GM18511 (cell line): ENCODE data around the gene PTPRE.
A peak's percentile ranks its signal among the peaks of the same experiment; 100 is the strongest.

Experiments
- ATAC-seq: cut with Tn5 transposase; IDR thresholded peaks from one replicate; pipeline ENCODE4 v1.9.1; 2021; ENCODE audit warnings: mild to moderate bottlenecking, moderate library complexity; ENCODE audit not compliant: unreplicated experiment

The PTPRE gene

GRCh38 chr10:127923646-127924045 is 16.7 kb downstream of the PTPRE start:
- ATAC-seq = no peak

DNA sequence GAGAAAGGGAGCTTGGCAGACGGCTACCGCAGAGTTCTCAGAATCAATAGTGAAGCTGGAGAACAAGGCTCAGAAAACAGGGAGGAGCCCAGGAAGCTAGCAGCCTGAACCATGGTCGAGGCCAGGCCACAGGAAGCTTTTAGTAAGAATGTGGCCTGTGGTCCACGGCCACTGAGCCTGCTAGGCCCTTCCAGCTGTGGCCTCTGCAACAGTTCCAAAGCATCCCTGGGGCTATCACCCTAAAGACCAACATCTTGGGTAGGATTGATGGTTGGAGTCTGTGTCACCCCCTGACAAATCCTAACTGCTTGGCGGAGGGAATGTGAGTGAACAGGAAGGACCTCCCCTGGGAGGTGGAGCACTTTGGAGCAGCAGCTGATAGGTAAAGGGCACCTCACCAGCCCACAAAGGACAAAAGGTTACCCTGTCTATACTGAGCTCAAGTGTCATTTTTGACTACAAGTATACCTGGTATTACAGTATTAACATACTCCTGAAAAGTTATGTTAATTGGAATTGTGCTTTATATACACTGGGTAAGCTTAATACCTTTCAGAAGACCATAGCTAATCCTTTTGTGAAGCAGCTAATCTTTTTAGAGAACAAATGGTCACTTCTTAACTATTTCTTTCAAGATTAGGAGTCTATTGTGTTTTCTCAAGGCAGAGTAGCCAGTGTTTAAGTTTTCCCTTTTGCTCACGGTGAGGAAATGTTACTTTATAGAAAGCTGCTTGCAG is 18.7 kb downstream of the PTPRE start:
- no peak for ATAC-seq

GRCh38 chr10:127926455-127926854 is 19.6 kb downstream of the PTPRE start:
- no peak for ATAC-seq

DNA sequence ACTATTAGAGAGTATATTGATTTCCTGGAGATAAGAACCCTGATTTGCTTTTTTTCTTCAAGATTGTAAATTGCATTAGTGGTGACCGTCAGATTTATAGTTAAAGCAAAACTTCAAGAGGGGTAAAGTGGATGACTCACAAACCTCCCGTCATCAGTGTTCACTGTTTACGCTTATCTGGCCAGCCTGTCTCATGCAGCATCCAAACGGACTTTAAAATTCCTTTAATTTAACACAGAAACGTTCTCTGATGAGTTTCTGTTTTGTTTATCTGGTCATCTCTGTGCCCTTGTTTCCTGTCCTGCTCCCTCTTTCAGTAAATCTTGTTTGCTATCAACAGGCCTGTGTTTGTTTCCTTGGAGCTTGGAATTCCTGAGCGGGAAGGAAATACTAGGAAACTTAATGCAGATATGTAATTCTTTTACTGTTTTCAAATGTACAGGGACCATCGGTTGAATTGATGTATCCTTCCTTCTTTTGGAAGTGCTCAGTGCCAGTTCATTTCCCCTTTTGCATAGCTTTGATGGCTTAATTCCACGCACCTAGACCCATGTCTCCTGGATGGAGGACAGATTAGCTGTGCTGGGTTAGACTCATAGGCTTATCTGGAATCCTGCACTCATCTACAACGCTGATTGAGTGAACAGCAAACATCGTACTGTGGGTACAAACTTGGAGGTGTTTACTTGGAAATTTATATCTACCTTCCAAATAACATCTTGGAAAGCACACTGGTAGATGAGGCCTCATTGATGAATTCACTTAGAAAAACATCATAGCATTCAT is 21.3 kb downstream of the PTPRE start:
- no peak for ATAC-seq

DNA sequence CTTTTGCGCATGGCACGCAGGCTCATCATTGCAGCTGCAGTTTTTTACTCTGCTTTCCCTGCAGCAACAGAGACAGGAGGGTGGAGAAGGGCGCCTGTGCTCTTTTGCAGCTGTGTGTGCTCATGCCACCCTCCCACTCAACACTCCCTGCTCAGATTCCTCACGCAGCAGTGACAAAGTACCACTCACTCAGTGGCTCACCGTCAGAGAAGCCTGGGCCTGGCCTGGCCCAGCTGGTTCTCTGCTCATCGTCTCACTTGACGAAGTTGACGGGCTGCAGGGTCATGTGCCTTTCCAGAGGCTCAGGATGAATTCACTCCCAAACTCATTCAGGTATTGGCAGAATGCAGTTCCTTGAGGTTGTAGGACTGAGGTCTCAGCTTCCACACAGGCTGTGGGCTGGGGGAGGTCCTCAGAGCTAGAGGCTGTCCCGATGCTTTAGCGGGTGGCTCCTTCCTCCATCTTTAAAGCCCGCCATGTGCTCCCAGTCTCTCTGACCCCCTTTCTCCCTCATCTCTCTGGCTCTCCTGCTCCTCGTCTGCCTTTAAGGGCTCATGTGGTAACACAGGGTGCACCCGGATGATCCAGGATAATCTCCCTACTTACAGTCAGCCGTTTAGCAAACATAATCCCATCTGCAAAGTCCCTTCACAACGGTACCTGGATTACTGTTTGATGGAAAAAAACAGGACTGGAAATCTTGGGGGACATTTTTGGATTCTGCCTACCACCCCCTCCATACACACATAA is 25.8 kb downstream of the PTPRE start:
- ATAC-seq = no peak

- ATAC-seq = no peak
These were observed 26.4 kb downstream of the PTPRE start for GRCh38 chr10:127933271-127933670.

DNA sequence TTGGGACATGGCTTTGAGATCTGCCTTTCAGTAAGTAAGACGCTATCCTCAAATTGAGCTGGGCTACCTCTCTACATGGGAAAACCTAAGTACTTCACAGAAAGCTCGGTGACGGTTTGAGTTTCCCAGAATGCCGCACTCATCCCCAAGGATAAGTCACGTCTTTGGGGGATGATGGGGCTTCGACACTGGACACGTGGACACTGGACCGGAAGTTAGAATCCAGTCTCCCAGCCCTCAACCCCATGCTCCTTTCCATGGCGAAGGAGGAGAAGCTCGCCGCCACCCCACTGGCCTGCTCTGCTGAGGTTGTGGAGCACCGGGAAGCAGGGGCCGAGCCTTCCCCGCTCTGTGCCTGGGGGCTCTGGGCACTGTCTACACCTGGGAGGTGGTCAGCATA is 27.5 kb downstream of the PTPRE start:
- no peak for ATAC-seq

GRCh38 chr10:127935071-127935561 is 28.2 kb downstream of the PTPRE start:
- no peak for ATAC-seq

DNA sequence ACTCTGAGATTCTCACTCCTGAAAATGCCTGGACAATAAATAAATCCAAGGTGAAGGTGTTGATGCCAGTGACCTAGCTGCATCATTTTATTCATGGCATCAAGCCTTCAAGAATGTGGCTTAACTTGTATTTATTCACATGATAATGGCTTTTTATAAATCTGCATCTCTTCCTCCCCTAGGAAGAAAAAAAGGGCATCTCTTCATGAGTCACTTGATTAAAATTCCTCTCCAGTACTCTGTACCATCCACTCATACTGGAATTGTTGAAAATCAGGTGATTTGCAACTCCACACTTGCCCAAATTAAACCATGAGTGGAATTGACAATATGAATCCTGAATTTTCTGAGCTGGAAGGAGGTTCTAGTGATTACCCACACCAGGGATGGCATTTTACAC is 30.2 kb downstream of the PTPRE start:
- no peak for ATAC-seq

GRCh38 chr10:127937915-127938463 is 31.1 kb downstream of the PTPRE start:
- no peak for ATAC-seq

- no peak for ATAC-seq
These were observed 33.0 kb downstream of the PTPRE start for GRCh38 chr10:127939786-127940330.

DNA sequence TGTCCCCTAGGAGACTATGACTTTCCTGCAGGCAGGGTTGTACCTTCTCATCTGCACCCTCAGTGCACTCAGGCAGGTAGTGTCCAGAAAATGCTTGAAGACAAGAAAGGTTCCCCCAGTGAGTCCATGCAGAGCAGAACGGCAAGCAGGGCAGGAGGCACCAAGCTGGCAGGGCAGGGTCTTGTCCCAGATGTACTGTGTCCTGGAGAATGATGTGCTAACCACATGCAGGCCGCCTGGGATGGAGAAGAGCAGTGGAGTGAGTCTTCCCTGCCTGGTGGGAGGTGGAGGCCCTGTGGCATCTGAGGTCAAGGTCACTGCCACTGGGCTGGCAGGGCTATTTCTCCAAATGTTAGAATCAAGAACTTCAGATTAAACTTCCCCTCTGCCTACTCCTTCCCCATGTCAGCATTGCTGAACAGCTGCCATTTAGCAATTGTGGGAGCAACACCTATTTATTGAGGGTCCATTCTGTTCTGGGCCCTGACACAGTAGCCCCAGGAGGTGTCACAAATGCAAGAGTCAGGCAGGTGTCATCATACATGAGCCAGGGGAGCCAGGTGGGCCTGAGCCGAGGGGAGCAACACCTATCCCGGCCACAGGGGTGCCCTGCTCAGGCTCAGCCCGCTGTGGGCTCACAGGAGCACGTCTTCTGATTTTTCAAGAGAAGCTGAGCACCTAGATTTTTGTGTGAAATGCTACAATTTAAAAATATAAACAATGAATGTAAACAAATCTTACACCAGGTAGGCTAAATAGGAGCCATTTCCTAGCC is 34.1 kb downstream of the PTPRE start:
- ATAC-seq = no peak

GRCh38 chr10:127942811-127943210 is 35.9 kb downstream of the PTPRE start:
- ATAC-seq = no peak

DNA sequence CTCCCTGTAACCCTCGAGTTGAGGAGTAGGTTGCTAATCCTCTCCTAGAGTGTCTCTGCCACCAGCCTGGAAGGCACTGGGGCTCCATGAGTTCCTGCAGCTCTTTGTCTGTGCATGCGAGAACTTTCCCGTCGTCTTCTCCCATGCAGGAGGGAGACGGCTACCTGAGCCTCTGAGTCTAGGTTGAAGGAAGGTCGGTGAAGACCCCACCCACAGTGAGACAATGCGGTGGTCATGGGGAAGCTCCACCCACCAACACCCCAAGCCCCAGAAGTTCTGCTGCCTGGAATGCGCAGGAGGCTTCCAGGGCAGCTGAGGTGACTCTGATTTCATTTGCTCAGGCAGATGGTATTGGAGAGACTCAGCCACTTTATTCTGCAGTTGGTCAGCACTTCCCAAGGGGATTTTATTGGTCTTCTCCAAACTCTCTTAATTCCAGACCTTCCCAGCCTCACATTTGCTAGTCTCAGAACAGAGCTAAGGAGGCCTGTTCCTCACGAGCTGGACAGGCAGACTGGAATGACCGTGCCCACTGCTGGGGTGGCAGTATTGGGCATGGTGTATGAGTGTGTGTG is 36.5 kb downstream of the PTPRE start:
- no peak for ATAC-seq

- no peak for ATAC-seq
These were observed 37.4 kb downstream of the PTPRE start for GRCh38 chr10:127944256-127944655.

DNA sequence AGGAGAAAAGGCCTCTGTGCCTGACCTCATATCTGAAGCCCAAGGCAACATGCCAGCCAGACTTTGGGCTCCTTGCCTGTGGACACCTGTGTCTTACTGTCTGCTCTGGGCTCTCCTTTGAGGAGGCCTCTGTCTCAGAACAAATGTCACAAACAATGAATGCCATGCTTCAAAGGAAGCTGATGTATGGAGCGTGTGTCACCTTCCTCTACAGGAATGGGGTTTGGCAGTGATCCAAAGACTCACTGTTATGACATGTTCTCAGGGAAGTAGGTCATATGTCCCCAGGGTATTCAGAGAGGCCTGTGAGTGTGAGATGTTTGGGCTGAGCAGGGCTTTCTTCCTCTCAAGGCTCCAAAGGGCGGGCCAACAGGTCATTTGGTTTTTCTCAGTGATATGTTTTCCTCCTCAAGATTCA is 38.4 kb downstream of the PTPRE start:
- ATAC-seq = peak; percentile 69

GRCh38 chr10:127945948-127946711 is 39.2 kb downstream of the PTPRE start:
- ATAC-seq = peak; percentile 51

DNA sequence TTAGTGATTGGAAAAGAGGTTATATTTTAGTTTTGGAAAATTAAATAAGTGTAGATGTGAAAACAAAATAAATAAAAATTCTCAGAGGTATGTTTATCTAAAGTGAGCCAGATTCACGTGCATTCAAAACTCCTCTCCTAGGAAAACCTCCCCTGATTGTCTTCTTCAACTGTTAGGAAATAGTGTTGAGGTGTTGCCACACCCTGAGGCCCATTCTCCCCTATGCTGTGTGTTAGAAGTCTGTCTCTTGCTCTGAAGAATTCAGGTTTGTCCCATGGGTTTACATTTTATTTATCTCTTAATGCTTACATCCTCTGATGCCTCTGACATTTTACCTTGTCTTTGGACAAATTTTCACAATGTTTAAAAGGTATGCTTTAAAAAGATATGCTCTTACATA is 40.3 kb downstream of the PTPRE start:
- no peak for ATAC-seq

GRCh38 chr10:127948791-127949190 is 41.9 kb downstream of the PTPRE start:
- ATAC-seq = no peak
